IMR-90 (cell line): Measurements from ENCODE around the gene KDM5B. TPM values are rescaled to one million over a fixed set of nuclear protein-coding genes. Genes with fewer than 3 reads are reported as not detected.

Experiments used
- ATAC-seq: fragments of 200-7000 bp; cut with Tn5 transposase; 2 replicates; pipeline ENCODE4 v1.9.1; 2020; ENCODE audit warnings: low read depth, mild to moderate bottlenecking, moderate library complexity
- BruUV-seq: library from RNA; stranded (reverse); fragments of 400-500 nt; replicated peaks from 2 replicates; lab custom pipeline; 2021; lab: Mats Ljungman, UMichigan
- CTCF ChIA-PET: fragments of 300-600 bp; formaldehyde crosslinking; extraction: SDS; loops from one replicate; lab custom pipeline; 2021; ENCODE audit warnings: antibody characterized with exemption; lab: Yijun Ruan, JAX
- POLR2A ChIA-PET: fragments of 300-600 bp; sonication (Branson Sonifier 250); formaldehyde crosslinking; loops from one replicate; lab custom pipeline; 2022; ENCODE audit warnings: antibody characterized with exemption; ENCODE audit not compliant: unreplicated experiment; lab: Charles Lee
- DNase-seq: peaks from one replicate; pipeline ENCODE4 v3.0.0; 2013
- H2AFZ ChIP-seq: replicated peaks from 2 replicates; pipeline ENCODE3; 2013; ENCODE audit warnings: low read length, mild to moderate bottlenecking; ENCODE audit not compliant: poor library complexity
- H2AK5ac ChIP-seq: 2 replicates; pipeline ENCODE4 v1.6.1; 2013; ENCODE audit warnings: low read depth, low read length, inconsistent platforms
- H2AK9ac ChIP-seq: replicated peaks from 2 replicates; pipeline ENCODE3; 2013; ENCODE audit warnings: mild to moderate bottlenecking, low read depth, low read length, moderate library complexity; ENCODE audit not compliant: poor library complexity
- H2BK120ac ChIP-seq: 2 replicates; pipeline ENCODE4 v1.6.1; 2013; ENCODE audit warnings: low read depth, low read length, inconsistent platforms
- H2BK15ac ChIP-seq: 3 replicates; pipeline ENCODE4 v1.6.1; 2013; ENCODE audit warnings: low read depth, low read length, inconsistent platforms
- H2BK20ac ChIP-seq: 2 replicates; pipeline ENCODE4 v1.6.1; 2013; ENCODE audit warnings: low read depth, mild to moderate bottlenecking, inconsistent platforms, low read length, moderate library complexity
- H2BK5ac ChIP-seq: 2 replicates; pipeline ENCODE4 v1.6.1; 2013; ENCODE audit warnings: mild to moderate bottlenecking, low read depth, low read length, inconsistent platforms; ENCODE audit not compliant: poor library complexity, severe bottlenecking
- H3K14ac ChIP-seq: replicated peaks from 2 replicates; pipeline ENCODE4 v1.6.1; 2013; ENCODE audit warnings: low read depth, low read length, inconsistent platforms
- H3K18ac ChIP-seq: 2 replicates; pipeline ENCODE4 v1.6.1; 2013; ENCODE audit warnings: low read depth, low read length, control low read depth
- H3K23ac ChIP-seq: 2 replicates; pipeline ENCODE4 v1.6.1; 2013; ENCODE audit warnings: low read depth, low read length, inconsistent platforms
- H3K27ac ChIP-seq: 2 replicates; pipeline ENCODE4 v1.5.1; 2013; ENCODE audit warnings: mild to moderate bottlenecking, control low read depth, low read length; ENCODE audit not compliant: insufficient read depth
- H3K27me3 ChIP-seq: 2 replicates; pipeline ENCODE4 v1.6.1; 2013; ENCODE audit warnings: low read length; ENCODE audit not compliant: control insufficient read depth, insufficient read depth
- H3K36me3 ChIP-seq: 2 replicates; pipeline ENCODE4 v1.6.1; 2013; ENCODE audit warnings: low read length, mixed read lengths; ENCODE audit not compliant: control insufficient read depth, insufficient read depth
- H3K4ac ChIP-seq: 2 replicates; pipeline ENCODE4 v1.6.1; 2013; ENCODE audit warnings: low read depth, low read length, inconsistent platforms
- H3K4me1 ChIP-seq: 2 replicates; pipeline ENCODE4 v1.6.1; 2013; ENCODE audit warnings: low read length, mixed read lengths; ENCODE audit not compliant: control insufficient read depth, insufficient read depth
- H3K4me2 ChIP-seq: 2 replicates; pipeline ENCODE4 v1.6.1; 2013; ENCODE audit warnings: low read depth, mild to moderate bottlenecking, control low read depth, low read length, moderate library complexity
- H3K4me3 ChIP-seq: 2 replicates; pipeline ENCODE4 v1.5.1; 2013; ENCODE audit warnings: low read depth, mild to moderate bottlenecking, control low read depth, low read length, moderate library complexity; ENCODE audit not compliant: insufficient read depth
- H3K56ac ChIP-seq: 2 replicates; pipeline ENCODE4 v1.6.1; 2013; ENCODE audit warnings: low read length, inconsistent platforms; ENCODE audit not compliant: insufficient read depth; ENCODE audit errors: extremely low read depth
- H3K79me1 ChIP-seq, 2 experiments: 2 replicates each; pipeline ENCODE4 v1.6.1; 2013; ENCODE audit warnings: low read length in 2 of 2, inconsistent platforms in 1 of 2, low read depth in 1 of 2
- H3K9ac ChIP-seq: 2 replicates; pipeline ENCODE4 v1.6.1; 2013; ENCODE audit warnings: low read depth, low read length, control low read depth
- H3K9me1 ChIP-seq: 2 replicates; pipeline ENCODE4 v1.6.1; 2013; ENCODE audit warnings: low read length, inconsistent platforms; ENCODE audit not compliant: insufficient read depth
- H3K9me3 ChIP-seq: 2 replicates; pipeline ENCODE4 v1.6.1; 2013; ENCODE audit warnings: low read length; ENCODE audit not compliant: control insufficient read depth, insufficient read depth
- H4K20me1 ChIP-seq: 2 replicates; pipeline ENCODE4 v1.6.1; 2013; ENCODE audit warnings: low read length, inconsistent platforms; ENCODE audit not compliant: insufficient read depth
- H4K5ac ChIP-seq: 2 replicates; pipeline ENCODE4 v1.6.1; 2013; ENCODE audit warnings: mild to moderate bottlenecking, low read depth, low read length, control low read depth
- H4K8ac ChIP-seq, 2 experiments: 2 replicates each; pipeline ENCODE4 v1.6.1; 2013; ENCODE audit warnings: low read depth in 2 of 2, low read length in 2 of 2, control low read depth in 1 of 2, inconsistent platforms in 1 of 2
- H4K91ac ChIP-seq: 2 replicates; pipeline ENCODE4 v1.6.1; 2013; ENCODE audit warnings: low read depth, low read length, inconsistent platforms; ENCODE audit not compliant: insufficient read depth
- BHLHE40 ChIP-seq: fragments of 150-350 bp; IDR thresholded peaks from 2 replicates; pipeline ENCODE4 v1.6.1; 2016; ENCODE audit warnings: mild to moderate bottlenecking, low read depth, low read length
- CEBPB ChIP-seq: IDR thresholded peaks from 2 replicates; pipeline ENCODE4 v1.6.1; 2012; ENCODE audit warnings: low read depth, low read length, improper control_type of control experiment
- CHD1 ChIP-seq: IDR thresholded peaks from 2 replicates; pipeline ENCODE4 v1.6.1; 2012; ENCODE audit warnings: low read depth, low read length, improper control_type of control experiment
- FOS ChIP-seq: fragments of 150-350 bp; IDR thresholded peaks from 2 replicates; pipeline ENCODE4 v1.6.1; 2016; ENCODE audit warnings: low read depth, low read length
- MAFK ChIP-seq: IDR thresholded peaks from 2 replicates; pipeline ENCODE4 v1.6.1; 2012; ENCODE audit warnings: low read depth, low read length, improper control_type of control experiment
- MAZ ChIP-seq: IDR thresholded peaks from 2 replicates; pipeline ENCODE4 v1.6.1; 2012; ENCODE audit warnings: low read depth, mild to moderate bottlenecking, low read length, improper control_type of control experiment, moderate library complexity, borderline replicate concordance
- MXI1 ChIP-seq: IDR thresholded peaks from 2 replicates; pipeline ENCODE4 v1.6.1; 2012; ENCODE audit warnings: low read depth, mild to moderate bottlenecking, low read length, moderate library complexity, borderline replicate concordance
- NFE2L2 ChIP-seq: fragments of 150-350 bp; IDR thresholded peaks from 2 replicates; pipeline ENCODE4 v1.6.1; 2016; ENCODE audit warnings: low read depth, mild to moderate bottlenecking, low read length
- POLR2A ChIP-seq: IDR thresholded peaks from 2 replicates; pipeline ENCODE4 v1.6.1; 2012; ENCODE audit warnings: mild to moderate bottlenecking, low read depth, low read length
- RAD21 ChIP-seq: IDR thresholded peaks from 2 replicates; pipeline ENCODE4 v1.6.1; 2012; ENCODE audit warnings: low read length, improper control_type of control experiment
- RCOR1 ChIP-seq: IDR thresholded peaks from 2 replicates; pipeline ENCODE4 v1.6.1; 2012; ENCODE audit warnings: mild to moderate bottlenecking, low read length, improper control_type of control experiment; ENCODE audit not compliant: insufficient replicate concordance
- RFX5 ChIP-seq: IDR thresholded peaks from 2 replicates; pipeline ENCODE4 v1.8.0; 2012; ENCODE audit warnings: low read depth, mild to moderate bottlenecking, low read length, moderate library complexity
- SMC3 ChIP-seq: fragments of 150-350 bp; IDR thresholded peaks from 2 replicates; pipeline ENCODE4 v1.6.1; 2016; ENCODE audit warnings: low read depth, mild to moderate bottlenecking, antibody characterized with exemption, low read length, moderate library complexity
- WGBS, 2 experiments: methylation state at CpG; one replicate each; pipeline versions ENCODE4 v1.1.5 to v1.1.7; 2013; ENCODE audit warnings: missing lambda C conversion rate in 2 of 2; ENCODE audit not compliant: insufficient read length in 1 of 2; ENCODE audit errors: extremely low coverage in 2 of 2; 5-methylcytosine and 5-hydroxymethylcytosine counted together
- dilution Hi-C: fragments of 300-500 bp; cut with HindIII; formaldehyde crosslinking; loops from one replicate; pipeline ENCODE4 v1.14.3; 2018; ENCODE audit warnings: low sequenced_read_pairs; ENCODE audit not compliant: unreplicated experiment
- in situ Hi-C: fragments of 300-500 bp; cut with MboI; formaldehyde crosslinking; loops from 3 replicates; pipeline ENCODE4 v1.14.3; 2019; ENCODE audit warnings: low sequenced_read_pairs, inconsistent platforms, mixed read lengths
- intact Hi-C: fragments of 100-400 bp; cut with micrococcal nuclease; formaldehyde crosslinking; loops from 2 replicates; pipeline ENCODE4 v1.10.0; 2022
- polyA plus RNA-seq, 3 experiments: library from polyadenylated mRNA; depleted of rRNA; stranded (reverse); fragments of >200 nt; gene quantifications; 2 replicates each; pipeline ENCODE4 v1.2.3, GENCODE V29; 2012; ENCODE audit warnings: low replicate concordance in 1 of 3
- total RNA-seq: library from RNA; depleted of rRNA; stranded (reverse); fragments of >200 nt; gene quantifications from 2 replicates; pipeline ENCODE4 v1.2.3, GENCODE V29; 2012
- TF ChIP-seq, protein P1 (sequence below): fragments of 150-350 bp; IDR thresholded peaks from 2 replicates; pipeline ENCODE4 v1.6.1; 2017; ENCODE audit warnings: mild to moderate bottlenecking, antibody characterized with exemption, low read length, low read depth
- TF ChIP-seq, protein P2 (sequence below): conservative IDR thresholded peaks from 2 replicates; pipeline ENCODE4 v1.5.1; 2012; ENCODE audit warnings: mild to moderate bottlenecking, low read depth, low read length, improper control_type of control experiment
- TF ChIP-seq, protein P3 (sequence below): fragments of 150-350 bp; IDR thresholded peaks from 2 replicates; pipeline ENCODE4 v1.6.1; 2016; ENCODE audit warnings: low read depth, mild to moderate bottlenecking, low read length, moderate library complexity, borderline replicate concordance

KDM5B gene
- total and polyA plus RNA-seq, 2 of the 4 experiments (the other 2 are of a cell fraction), result 28.8 to 82.1 TPM

DNA sequence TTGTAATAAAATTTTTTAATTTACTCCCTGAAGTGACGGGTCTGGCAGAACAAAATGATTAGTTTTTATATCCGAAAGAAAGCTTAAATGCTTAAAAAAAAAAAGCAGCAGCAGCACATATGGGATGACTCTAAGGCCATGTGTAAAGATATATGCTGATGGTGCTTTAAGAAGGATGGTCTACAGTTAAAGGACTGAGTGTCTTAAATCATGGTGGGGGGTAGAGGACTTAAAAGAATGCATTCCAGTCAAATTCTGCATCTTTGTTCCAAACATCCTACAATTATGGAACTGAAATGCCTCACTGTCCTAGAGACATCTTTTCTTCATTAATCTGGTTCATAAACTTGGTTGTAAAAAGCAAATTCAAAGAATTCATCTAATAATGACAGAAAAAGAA is 7.0 kb downstream of the KDM5B start:
- dilution Hi-C loops, result no loop called here

More for the DNA sequence above, 7.0 kb downstream of the KDM5B start:
- no peak for DNase-seq
- H2BK5ac ChIP-seq, result no peak overlapping the region
- H3K4ac ChIP-seq, result no peak overlapping the region
- TF ChIP-seq FOS, result no peak
- TF ChIP-seq RCOR1, result no peak
- TF ChIP-seq NFE2L2, result no peak
- TF ChIP-seq, protein P1, sequence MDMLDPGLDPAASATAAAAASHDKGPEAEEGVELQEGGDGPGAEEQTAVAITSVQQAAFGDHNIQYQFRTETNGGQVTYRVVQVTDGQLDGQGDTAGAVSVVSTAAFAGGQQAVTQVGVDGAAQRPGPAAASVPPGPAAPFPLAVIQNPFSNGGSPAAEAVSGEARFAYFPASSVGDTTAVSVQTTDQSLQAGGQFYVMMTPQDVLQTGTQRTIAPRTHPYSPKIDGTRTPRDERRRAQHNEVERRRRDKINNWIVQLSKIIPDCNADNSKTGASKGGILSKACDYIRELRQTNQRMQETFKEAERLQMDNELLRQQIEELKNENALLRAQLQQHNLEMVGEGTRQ, result no peak
- no peak for TF ChIP-seq RAD21
- no peak for TF ChIP-seq MXI1
- no peak for TF ChIP-seq SMC3
- TF ChIP-seq RFX5, result no peak
- TF ChIP-seq MAFK, result no peak
- TF ChIP-seq MAZ, result no peak
- no peak for TF ChIP-seq BHLHE40
- TF ChIP-seq POLR2A, result no peak
- no peak for TF ChIP-seq CHD1
- no peak for TF ChIP-seq CEBPB
- TF ChIP-seq, protein P2, sequence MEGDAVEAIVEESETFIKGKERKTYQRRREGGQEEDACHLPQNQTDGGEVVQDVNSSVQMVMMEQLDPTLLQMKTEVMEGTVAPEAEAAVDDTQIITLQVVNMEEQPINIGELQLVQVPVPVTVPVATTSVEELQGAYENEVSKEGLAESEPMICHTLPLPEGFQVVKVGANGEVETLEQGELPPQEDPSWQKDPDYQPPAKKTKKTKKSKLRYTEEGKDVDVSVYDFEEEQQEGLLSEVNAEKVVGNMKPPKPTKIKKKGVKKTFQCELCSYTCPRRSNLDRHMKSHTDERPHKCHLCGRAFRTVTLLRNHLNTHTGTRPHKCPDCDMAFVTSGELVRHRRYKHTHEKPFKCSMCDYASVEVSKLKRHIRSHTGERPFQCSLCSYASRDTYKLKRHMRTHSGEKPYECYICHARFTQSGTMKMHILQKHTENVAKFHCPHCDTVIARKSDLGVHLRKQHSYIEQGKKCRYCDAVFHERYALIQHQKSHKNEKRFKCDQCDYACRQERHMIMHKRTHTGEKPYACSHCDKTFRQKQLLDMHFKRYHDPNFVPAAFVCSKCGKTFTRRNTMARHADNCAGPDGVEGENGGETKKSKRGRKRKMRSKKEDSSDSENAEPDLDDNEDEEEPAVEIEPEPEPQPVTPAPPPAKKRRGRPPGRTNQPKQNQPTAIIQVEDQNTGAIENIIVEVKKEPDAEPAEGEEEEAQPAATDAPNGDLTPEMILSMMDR, result no peak
- TF ChIP-seq, protein P3, sequence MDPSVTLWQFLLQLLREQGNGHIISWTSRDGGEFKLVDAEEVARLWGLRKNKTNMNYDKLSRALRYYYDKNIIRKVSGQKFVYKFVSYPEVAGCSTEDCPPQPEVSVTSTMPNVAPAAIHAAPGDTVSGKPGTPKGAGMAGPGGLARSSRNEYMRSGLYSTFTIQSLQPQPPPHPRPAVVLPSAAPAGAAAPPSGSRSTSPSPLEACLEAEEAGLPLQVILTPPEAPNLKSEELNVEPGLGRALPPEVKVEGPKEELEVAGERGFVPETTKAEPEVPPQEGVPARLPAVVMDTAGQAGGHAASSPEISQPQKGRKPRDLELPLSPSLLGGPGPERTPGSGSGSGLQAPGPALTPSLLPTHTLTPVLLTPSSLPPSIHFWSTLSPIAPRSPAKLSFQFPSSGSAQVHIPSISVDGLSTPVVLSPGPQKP, result no peak
- no peak overlapping the region for H2AK9ac ChIP-seq
- intact Hi-C loops, result no loop called here
- peaks cover 97% of the 10 kb centered on the region for H4K20me1 ChIP-seq
- no peak overlapping the region for H3K23ac ChIP-seq
- peaks cover 12% of the 10 kb centered on the region for H3K36me3 ChIP-seq
- H3K14ac ChIP-seq, result no peak overlapping the region
- no peaks in the 10 kb centered on the region for H3K27me3 ChIP-seq
- no peak overlapping the region for H2AK5ac ChIP-seq
- peaks cover 10% of the 10 kb centered on the region for H3K4me1 ChIP-seq
- in situ Hi-C loops, result no loop called here
- H3K79me1 ChIP-seq, result peaks cover 13 to 71% of the 10 kb centered on the region in 2 experiments
- WGBS, 2 experiments, result 100% methylated on average over 2 of the region's 2 CpGs; no CpG with 5 or more reads in 1 of the 2 experiments
- no peak overlapping the region for H2BK20ac ChIP-seq
- no peak overlapping the region for H3K9ac ChIP-seq
- H3K18ac ChIP-seq, result no peak overlapping the region
- H3K4me2 ChIP-seq, result no peak overlapping the region
- no peak for ATAC-seq
- H2BK15ac ChIP-seq, result no peak overlapping the region
- POLR2A ChIA-PET, result interaction anchor here (0.6 kb wide), 1 partner anchor 55 kb away, joined by 3 read pairs; no protein-coding TSS in a partner anchor
- H4K91ac ChIP-seq, result no peak overlapping the region
- H4K8ac ChIP-seq, result no peak overlapping the region
- CTCF ChIA-PET, result no interaction called here
- H4K5ac ChIP-seq, result no peak overlapping the region
- no peak overlapping the region for H3K27ac ChIP-seq
- H3K56ac ChIP-seq, result no peak overlapping the region
- no peaks in the 10 kb centered on the region for H3K9me3 ChIP-seq
- no peak overlapping the region for H2BK120ac ChIP-seq
- BruUV-seq, result no TSS peak
- peaks cover 22% of the 10 kb centered on the region for H3K9me1 ChIP-seq
- H2AFZ ChIP-seq, result no peak overlapping the region
- H3K4me3 ChIP-seq, result no peak overlapping the region
